ENCODE results near the gene FRY. TPM values are rescaled to one million over a fixed set of nuclear protein-coding genes. Genes with fewer than 3 reads are reported as not detected.
A peak's percentile ranks its signal among the peaks of the same experiment; 100 is the strongest.

FRY gene
- total and polyA plus RNA-seq, 2 of the 13 experiments (the other 11 are each of a cell fraction or from before 2014, with no cell fraction given), result 8.2 to 13.1 TPM

DNA sequence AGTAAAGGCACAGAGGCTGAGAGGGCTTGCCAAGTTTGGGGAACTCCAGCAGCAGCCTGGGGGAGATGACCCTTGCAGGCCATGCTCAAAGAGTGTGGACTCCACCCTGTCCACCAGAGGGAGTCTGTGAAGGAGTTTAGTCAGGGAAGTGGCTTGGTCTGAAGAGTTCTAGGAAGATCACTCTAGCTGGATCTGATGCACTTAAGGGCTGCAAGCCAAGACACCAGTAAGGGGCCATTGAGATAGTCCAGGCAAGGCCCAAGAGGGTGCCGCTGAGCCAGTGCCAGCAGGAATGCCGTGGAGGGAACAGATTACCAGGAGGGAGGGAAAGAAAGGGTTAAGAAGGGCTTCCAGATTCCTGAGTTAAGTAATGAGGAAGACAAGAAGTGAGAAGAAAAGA, 214.9 kb downstream of the FRY start (continued):
- TF ChIP-seq, protein P1, sequence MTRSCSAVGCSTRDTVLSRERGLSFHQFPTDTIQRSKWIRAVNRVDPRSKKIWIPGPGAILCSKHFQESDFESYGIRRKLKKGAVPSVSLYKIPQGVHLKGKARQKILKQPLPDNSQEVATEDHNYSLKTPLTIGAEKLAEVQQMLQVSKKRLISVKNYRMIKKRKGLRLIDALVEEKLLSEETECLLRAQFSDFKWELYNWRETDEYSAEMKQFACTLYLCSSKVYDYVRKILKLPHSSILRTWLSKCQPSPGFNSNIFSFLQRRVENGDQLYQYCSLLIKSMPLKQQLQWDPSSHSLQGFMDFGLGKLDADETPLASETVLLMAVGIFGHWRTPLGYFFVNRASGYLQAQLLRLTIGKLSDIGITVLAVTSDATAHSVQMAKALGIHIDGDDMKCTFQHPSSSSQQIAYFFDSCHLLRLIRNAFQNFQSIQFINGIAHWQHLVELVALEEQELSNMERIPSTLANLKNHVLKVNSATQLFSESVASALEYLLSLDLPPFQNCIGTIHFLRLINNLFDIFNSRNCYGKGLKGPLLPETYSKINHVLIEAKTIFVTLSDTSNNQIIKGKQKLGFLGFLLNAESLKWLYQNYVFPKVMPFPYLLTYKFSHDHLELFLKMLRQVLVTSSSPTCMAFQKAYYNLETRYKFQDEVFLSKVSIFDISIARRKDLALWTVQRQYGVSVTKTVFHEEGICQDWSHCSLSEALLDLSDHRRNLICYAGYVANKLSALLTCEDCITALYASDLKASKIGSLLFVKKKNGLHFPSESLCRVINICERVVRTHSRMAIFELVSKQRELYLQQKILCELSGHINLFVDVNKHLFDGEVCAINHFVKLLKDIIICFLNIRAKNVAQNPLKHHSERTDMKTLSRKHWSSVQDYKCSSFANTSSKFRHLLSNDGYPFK (CRISPR knock-in tag; IDR thresholded peaks at IDR 0.05; ENCODE audit: borderline replicate concordance), result no peak
- no peak for TF ChIP-seq NR2F2 (IDR thresholded peaks at IDR 0.05; ENCODE audit: borderline replicate concordance, low read depth)
- TF ChIP-seq ZNF788 (CRISPR knock-in tag; IDR thresholded peaks at IDR 0.05; ENCODE audit: borderline replicate concordance), result no peak
- TF ChIP-seq ZNF343 (CRISPR knock-in tag; IDR thresholded peaks at IDR 0.05), result no peak
- no peak for TF ChIP-seq ATM (IDR thresholded peaks at IDR 0.05; ENCODE audit: borderline replicate concordance)
- TF ChIP-seq MEIS1 (CRISPR knock-in tag; IDR thresholded peaks at IDR 0.05; ENCODE audit: borderline replicate concordance), result no peak
- no peak for TF ChIP-seq PPARG (CRISPR knock-in tag; conservative IDR thresholded peaks at IDR 0.05)
- TF ChIP-seq, protein P2, sequence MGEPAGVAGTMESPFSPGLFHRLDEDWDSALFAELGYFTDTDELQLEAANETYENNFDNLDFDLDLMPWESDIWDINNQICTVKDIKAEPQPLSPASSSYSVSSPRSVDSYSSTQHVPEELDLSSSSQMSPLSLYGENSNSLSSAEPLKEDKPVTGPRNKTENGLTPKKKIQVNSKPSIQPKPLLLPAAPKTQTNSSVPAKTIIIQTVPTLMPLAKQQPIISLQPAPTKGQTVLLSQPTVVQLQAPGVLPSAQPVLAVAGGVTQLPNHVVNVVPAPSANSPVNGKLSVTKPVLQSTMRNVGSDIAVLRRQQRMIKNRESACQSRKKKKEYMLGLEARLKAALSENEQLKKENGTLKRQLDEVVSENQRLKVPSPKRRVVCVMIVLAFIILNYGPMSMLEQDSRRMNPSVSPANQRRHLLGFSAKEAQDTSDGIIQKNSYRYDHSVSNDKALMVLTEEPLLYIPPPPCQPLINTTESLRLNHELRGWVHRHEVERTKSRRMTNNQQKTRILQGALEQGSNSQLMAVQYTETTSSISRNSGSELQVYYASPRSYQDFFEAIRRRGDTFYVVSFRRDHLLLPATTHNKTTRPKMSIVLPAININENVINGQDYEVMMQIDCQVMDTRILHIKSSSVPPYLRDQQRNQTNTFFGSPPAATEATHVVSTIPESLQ (CRISPR knock-in tag; conservative IDR thresholded peaks at IDR 0.05), result no peak
- no peak for TF ChIP-seq ZNF12 (CRISPR knock-in tag; IDR thresholded peaks at IDR 0.05)
- 0 out of 2 replicates have a peak, but pooled peaks have one; percentile 14 for TF ChIP-seq SAP130 (CRISPR knock-in tag; IDR thresholded peaks at IDR 0.05; ENCODE audit: low read depth)
- no peak for TF ChIP-seq KDM4B (CRISPR knock-in tag; IDR thresholded peaks at IDR 0.05)
- peak; percentile 7; the same call in 1 of the 2 replicates for TF ChIP-seq HNF4A (CRISPR knock-in tag; IDR thresholded peaks at IDR 0.05)
- TF ChIP-seq ZBTB8A (CRISPR knock-in tag; IDR thresholded peaks at IDR 0.05; ENCODE audit: borderline replicate concordance, low read depth), result no peak
- TF ChIP-seq RFX1 (IDR thresholded peaks at IDR 0.05), result no peak
- TF ChIP-seq NONO (IDR thresholded peaks at IDR 0.05), result no peak
- no peak for TF ChIP-seq NONO (CRISPR knock-in tag; conservative IDR thresholded peaks at IDR 0.05)
- TF ChIP-seq, protein P3, sequence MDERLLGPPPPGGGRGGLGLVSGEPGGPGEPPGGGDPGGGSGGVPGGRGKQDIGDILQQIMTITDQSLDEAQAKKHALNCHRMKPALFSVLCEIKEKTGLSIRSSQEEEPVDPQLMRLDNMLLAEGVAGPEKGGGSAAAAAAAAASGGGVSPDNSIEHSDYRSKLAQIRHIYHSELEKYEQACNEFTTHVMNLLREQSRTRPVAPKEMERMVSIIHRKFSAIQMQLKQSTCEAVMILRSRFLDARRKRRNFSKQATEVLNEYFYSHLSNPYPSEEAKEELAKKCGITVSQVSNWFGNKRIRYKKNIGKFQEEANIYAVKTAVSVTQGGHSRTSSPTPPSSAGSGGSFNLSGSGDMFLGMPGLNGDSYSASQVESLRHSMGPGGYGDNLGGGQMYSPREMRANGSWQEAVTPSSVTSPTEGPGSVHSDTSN (CRISPR knock-in tag; IDR thresholded peaks at IDR 0.05), result no peak
- no peak for TF ChIP-seq ZSCAN20 (CRISPR knock-in tag; IDR thresholded peaks at IDR 0.05; ENCODE audit: borderline replicate concordance)
- TF ChIP-seq ZNF20 (CRISPR knock-in tag; IDR thresholded peaks at IDR 0.05), result no peak
- no peak for TF ChIP-seq FLYWCH1 (CRISPR knock-in tag; IDR thresholded peaks at IDR 0.05)
- TF ChIP-seq ZNF326 (CRISPR knock-in tag; IDR thresholded peaks at IDR 0.05; ENCODE audit: borderline replicate concordance), result no peak
- TF ChIP-seq FIP1L1 (IDR thresholded peaks at IDR 0.05; ENCODE audit: borderline replicate concordance, insufficient read depth, low read depth, low read length), result no peak
- 0 out of 2 replicates have a peak, but pooled peaks have one; percentile 28 for TF ChIP-seq KDM3A (CRISPR knock-in tag; IDR thresholded peaks at IDR 0.05; ENCODE audit: low read depth)
- TF ChIP-seq FOXK2 (IDR thresholded peaks at IDR 0.05), result no peak
- TF ChIP-seq ATAD3A (CRISPR knock-in tag; IDR thresholded peaks at IDR 0.05), result no peak
- no peak for TF ChIP-seq BORCS8-MEF2B (CRISPR knock-in tag; IDR thresholded peaks at IDR 0.05)
- no peak for TF ChIP-seq KMT2A (CRISPR knock-in tag; IDR thresholded peaks at IDR 0.05)
- TF ChIP-seq SNAPC5 (CRISPR knock-in tag; IDR thresholded peaks at IDR 0.05; ENCODE audit: borderline replicate concordance), result no peak
- no peak for TF ChIP-seq ZNF616 (CRISPR knock-in tag; IDR thresholded peaks at IDR 0.05; ENCODE audit: low read depth)

Measured in HepG2 (cell line).